Common myeloid progenitor, CD34-positive (primary cell): ENCODE data around the gene RAPH1.

Source experiments
- CTCF ChIA-PET: fragments of 350-600 bp; sonication (Branson Sonifier 250); formaldehyde crosslinking; loops from one replicate; lab custom pipeline; 2021; ENCODE audit warnings: antibody characterized with exemption; lab: Charles Lee
- POLR2A ChIA-PET: fragments of 350-600 bp; sonication (Branson Sonifier 250); formaldehyde crosslinking; loops from one replicate; lab custom pipeline; 2021; ENCODE audit warnings: antibody characterized with exemption; lab: Charles Lee
- DNase-seq, 3 donors: peaks; one replicate each; pipeline versions ENCODE4 v3.0.0 to v3.0.0-alpha.2; 2013
- H3K27ac ChIP-seq, 2 experiments: 1 replicate in 1 of 2; 2 replicates in 1 of 2; pipeline ENCODE4 v1.7.0; 2013; ENCODE audit warnings: inconsistent platforms in 2 of 2, low read length in 2 of 2, mild to moderate bottlenecking in 2 of 2, low read depth in 1 of 2, moderate library complexity in 1 of 2; ENCODE audit not compliant: severe bottlenecking in 2 of 2, insufficient read depth in 1 of 2, poor library complexity in 1 of 2
- H3K27me3 ChIP-seq, 5 experiments: replicated peaks in 2 of 5; 1 replicate in 3 of 5; 2 replicates in 2 of 5; pipeline versions ENCODE4 v1.6.1 to v1.7.0; 2013; ENCODE audit warnings: low read length in 4 of 5, mild to moderate bottlenecking in 2 of 5, moderate library complexity in 2 of 5, inconsistent platforms in 1 of 5; ENCODE audit not compliant: insufficient read depth in 5 of 5, control insufficient read depth in 4 of 5
- H3K36me3 ChIP-seq, 4 experiments: 1 replicate in 2 of 4; 2 replicates in 2 of 4; pipeline versions ENCODE4 v1.6.1 to v1.7.0; 2013; ENCODE audit warnings: low read length in 3 of 4, control low read depth in 1 of 4, mild to moderate bottlenecking in 1 of 4; ENCODE audit not compliant: control insufficient read depth in 4 of 4, insufficient read depth in 4 of 4
- H3K4me1 ChIP-seq, 4 experiments: 1 replicate in 3 of 4; 2 replicates in 1 of 4; pipeline versions ENCODE4 v1.6.1 to v1.7.1; 2013; ENCODE audit warnings: low read length in 3 of 4, mild to moderate bottlenecking in 3 of 4, control low read depth in 1 of 4, inconsistent platforms in 1 of 4, moderate library complexity in 1 of 4; ENCODE audit not compliant: control insufficient read depth in 4 of 4, insufficient read depth in 4 of 4; ENCODE audit errors: control extremely low read depth in 1 of 4
- H3K4me3 ChIP-seq, 7 experiments: 1 replicate in 4 of 7; 2 replicates in 3 of 7; pipeline versions ENCODE4 v1.5.1 to v1.7.0; 2013; ENCODE audit warnings: mild to moderate bottlenecking in 7 of 7, low read length in 6 of 7, moderate library complexity in 6 of 7, inconsistent platforms in 2 of 7, low read depth in 2 of 7, control low read depth in 1 of 7; ENCODE audit not compliant: insufficient read depth in 4 of 7, control insufficient read depth in 1 of 7; ENCODE audit errors: extremely low read depth in 1 of 7
- H3K9me3 ChIP-seq, 5 experiments: 1 replicate in 4 of 5; 2 replicates in 1 of 5; pipeline versions ENCODE4 v1.6.1 to v1.7.1; 2013; ENCODE audit warnings: low read length in 4 of 5, mild to moderate bottlenecking in 2 of 5, inconsistent platforms in 1 of 5, low read depth in 1 of 5, moderate library complexity in 1 of 5; ENCODE audit not compliant: control insufficient read depth in 4 of 5, insufficient read depth in 2 of 5; ENCODE audit errors: control extremely low read depth in 1 of 5
- WGBS: methylation state at CpG from one replicate; pipeline ENCODE4 v1.1.5; 2013; ENCODE audit not compliant: insufficient coverage; 5-methylcytosine and 5-hydroxymethylcytosine counted together

The RAPH1 gene

DNA sequence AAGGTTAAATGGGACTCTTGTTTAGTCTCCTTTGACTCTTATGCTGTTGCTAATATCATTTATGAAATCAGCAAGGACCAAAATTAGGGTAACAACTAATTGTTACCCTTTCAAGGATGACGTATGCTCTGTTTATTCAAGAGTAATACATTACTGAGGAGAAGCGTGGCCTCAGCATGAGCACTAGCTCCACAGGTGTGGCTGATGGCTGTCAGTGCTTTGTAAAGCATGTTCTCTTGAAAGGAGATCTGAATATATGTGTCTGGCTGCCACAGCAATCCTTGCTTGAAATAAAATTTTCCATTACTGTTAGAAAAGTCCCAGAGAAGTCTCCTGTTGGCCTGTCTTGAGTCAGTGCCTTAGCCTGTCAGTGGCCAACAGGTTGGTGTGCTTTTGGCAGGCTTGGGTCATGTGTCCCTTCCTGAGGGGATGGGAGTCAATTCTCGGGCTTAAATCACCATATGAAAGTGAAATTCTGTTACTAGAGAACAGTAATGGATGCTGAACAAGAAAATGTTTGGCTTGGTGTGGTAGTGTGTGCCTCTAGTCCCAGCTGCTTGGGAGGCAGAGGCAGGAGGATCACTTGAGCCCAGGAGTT is 174.2 kb downstream of the RAPH1 start:
- Histone ChIP-seq H3K27me3 (no peaks in the 10 kb centered on the region), H3K4me1 (peaks cover 0 to 9% (median 6%) of the 10 kb centered on the region in 4 experiments), H3K36me3 (peaks cover 0 to 3% (median under 1%) of the 10 kb centered on the region in 4 experiments), H3K27ac (no peak overlapping the region), H3K9me3 (peaks cover 0 to 6% (median 0%) of the 10 kb centered on the region in 5 experiments), H3K4me3 (no peak overlapping the region)
- POLR2A ChIA-PET: no interaction called here
- CTCF ChIA-PET: no interaction called here
- no peak for DNase-seq
- 82% methylated on average over 1 of the region's 3 CpGs for WGBS

DNA sequence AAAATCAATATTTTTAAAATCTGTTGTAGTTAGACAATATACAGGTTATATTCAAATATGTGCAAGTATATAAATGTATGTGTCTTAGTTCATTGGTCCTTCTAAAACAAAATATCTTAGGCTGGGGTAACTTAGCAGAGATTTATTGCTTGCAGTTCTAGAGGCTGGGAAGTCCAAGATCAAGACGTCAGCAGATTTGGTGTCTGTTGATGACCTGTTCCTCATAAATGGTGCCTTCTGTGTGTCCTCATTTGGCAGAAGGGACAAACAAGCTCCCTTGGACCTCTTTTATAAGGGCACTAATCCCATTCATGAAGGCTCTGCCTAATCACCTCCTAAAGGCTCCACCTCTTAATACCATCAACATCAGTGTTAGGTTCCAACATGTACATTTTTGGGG is 175.7 kb downstream of the RAPH1 start:
- peaks cover 0 to 4% (median 2%) of the 10 kb centered on the region in 4 experiments for H3K36me3 ChIP-seq
- DNase-seq: no peak
- ChIA-PET CTCF (interaction anchor here (0.6 kb wide), 1 partner anchor 1855 kb away, joined by 3 read pairs; no protein-coding TSS in a partner anchor), POLR2A (no interaction called here)
- WGBS: 100% methylated on average over 1 of the region's 1 CpG
- H3K27ac ChIP-seq: no peak overlapping the region
- no peak overlapping the region for H3K4me3 ChIP-seq
- peaks cover 0 to 6% (median 0%) of the 10 kb centered on the region in 5 experiments for H3K9me3 ChIP-seq
- no peaks in the 10 kb centered on the region for H3K27me3 ChIP-seq
- H3K4me1 ChIP-seq: peaks cover 0 to 9% (median 6%) of the 10 kb centered on the region in 4 experiments

DNA sequence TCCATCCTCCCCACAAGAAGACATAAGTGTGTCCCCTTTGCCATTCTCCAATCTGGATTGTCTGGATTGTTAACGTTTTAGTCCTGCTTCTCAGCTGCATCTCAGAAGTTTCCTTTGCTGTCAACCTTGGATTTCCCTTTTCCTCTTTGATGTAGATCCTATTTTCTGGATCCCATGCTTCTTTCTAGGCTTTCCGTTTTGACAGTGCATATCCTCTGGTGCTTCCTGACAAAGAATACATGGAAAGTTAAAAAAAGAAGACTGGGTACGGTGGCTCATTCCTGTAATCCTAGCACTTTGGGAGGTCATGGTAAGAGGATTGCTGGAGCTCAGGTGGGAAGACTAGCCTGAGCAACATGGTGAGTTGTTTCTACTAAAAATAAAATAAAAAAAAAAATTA is 180.1 kb downstream of the RAPH1 start:
- Histone ChIP-seq H3K4me3 (no peak overlapping the region), H3K9me3 (peaks cover 0 to 6% (median 0%) of the 10 kb centered on the region in 5 experiments), H3K36me3 (peaks cover 0 to 7% (median 2%) of the 10 kb centered on the region in 4 experiments), H3K27me3 (no peaks in the 10 kb centered on the region), H3K27ac (no peak overlapping the region), H3K4me1 (no peaks in the 10 kb centered on the region)
- no peak for DNase-seq
- ChIA-PET CTCF (no interaction called here), POLR2A (no interaction called here)
- 94% methylated on average over 3 of the region's 3 CpGs for WGBS

DNA sequence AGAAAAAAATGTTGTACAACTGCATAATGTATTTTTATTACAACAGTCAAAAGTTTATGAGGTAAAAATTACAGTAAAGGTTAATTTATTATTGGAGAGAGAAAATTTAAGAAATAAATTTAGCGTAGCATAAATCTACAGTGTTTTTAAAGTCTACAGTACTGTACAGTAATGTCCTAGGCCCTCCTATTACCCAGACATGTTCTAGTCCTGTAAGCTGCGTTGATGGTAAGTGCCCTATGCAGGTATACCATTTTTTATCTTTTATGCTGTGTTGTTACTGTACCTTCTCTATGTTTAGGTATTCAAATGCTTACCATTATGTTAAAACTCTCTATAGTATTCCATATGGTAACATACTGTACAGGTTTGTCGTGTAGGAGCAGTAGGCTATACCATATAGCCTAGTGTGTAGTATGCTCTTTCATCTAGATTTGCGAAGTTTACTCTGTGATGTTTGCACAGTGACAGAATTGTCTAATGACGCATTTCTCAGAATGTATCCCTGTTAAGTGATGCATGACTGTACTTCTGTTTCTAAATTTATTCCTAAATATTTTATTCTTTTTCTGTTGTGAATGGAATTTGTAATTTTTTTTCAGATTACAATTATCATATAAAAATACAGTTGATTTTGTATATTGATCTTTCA is 182.4 kb downstream of the RAPH1 start:
- no peak overlapping the region for H3K27ac ChIP-seq
- peaks cover 0 to 7% (median 0%) of the 10 kb centered on the region in 4 experiments for H3K36me3 ChIP-seq
- ChIA-PET CTCF (no interaction called here), POLR2A (interaction anchor here (0.6 kb wide), 1 partner anchor 32 kb away, joined by 7 read pairs; no protein-coding TSS in a partner anchor)
- H3K4me1 ChIP-seq: no peaks in the 10 kb centered on the region
- no peak overlapping the region for H3K4me3 ChIP-seq
- H3K9me3 ChIP-seq: no peaks in the 10 kb centered on the region
- no peaks in the 10 kb centered on the region for H3K27me3 ChIP-seq
- no peak for DNase-seq
- no CpG with 5 or more reads among the region's 5 CpGs for WGBS

DNA sequence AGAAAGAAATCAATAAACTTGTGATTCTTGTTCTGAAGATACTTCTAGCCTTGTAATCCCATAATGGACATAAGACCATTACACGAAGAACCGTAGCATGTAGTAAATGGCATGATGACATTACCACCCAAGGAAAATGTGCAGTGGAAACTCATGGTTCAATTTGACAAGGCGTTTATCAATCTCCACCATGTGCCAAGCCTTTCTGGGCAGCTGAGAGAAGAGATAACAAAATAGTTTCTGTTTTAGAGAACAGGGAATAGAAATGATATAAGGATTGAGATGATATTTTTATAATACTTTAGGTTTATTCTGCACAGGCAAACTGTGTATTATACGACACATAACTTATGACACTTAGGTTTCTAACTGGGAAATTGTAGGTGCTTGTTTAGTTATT is 187.7 kb downstream of the RAPH1 start:
- H3K4me1 ChIP-seq: peaks cover 0 to 8% (median 0%) of the 10 kb centered on the region in 4 experiments
- POLR2A ChIA-PET: no interaction called here

DNA sequence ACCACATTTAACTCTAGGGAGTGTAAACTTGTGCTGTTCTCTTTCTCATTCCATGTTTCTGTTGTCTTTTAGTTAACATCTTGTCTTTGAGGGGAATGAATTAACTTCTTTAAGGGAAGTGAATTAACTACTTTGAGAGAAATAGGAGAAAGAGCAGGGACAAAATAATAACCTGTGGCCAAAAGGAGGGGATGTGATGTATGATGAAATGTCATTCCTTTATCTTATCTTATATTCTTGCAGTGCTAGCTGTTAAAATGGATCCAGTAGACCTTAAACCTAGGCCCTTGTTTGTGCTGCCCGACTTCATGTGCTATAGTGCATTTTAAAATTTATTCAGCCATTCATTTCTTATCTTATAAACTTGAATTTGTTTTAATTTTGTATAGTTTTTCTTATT is 188.5 kb downstream of the RAPH1 start:
- no peak overlapping the region for H3K4me3 ChIP-seq
- H3K36me3 ChIP-seq: peaks cover 0 to 9% (median 3%) of the 10 kb centered on the region in 4 experiments
- CTCF ChIA-PET: interaction anchor here (0.6 to 1.7 kb wide), 4 partner anchors 11 to 122 kb away, joined by 3 to 4 read pairs (median 3); no protein-coding TSS in a partner anchor
- WGBS: no CpG with 5 or more reads among the region's 1 CpG
- no peaks in the 10 kb centered on the region for H3K27me3 ChIP-seq
- H3K27ac ChIP-seq: peak overlapping the region in 1 of 2 experiments; percentile 2
- peaks cover 0 to 1% (median 0%) of the 10 kb centered on the region in 5 experiments for H3K9me3 ChIP-seq
- DNase-seq: no peak
- POLR2A ChIA-PET: no interaction called here
- H3K4me1 ChIP-seq: peaks cover 0 to 8% (median 0%) of the 10 kb centered on the region in 4 experiments

More for the DNA sequence above, 187.7 kb downstream of the RAPH1 start:
- Histone ChIP-seq H3K9me3 (peaks cover 0 to 1% (median 0%) of the 10 kb centered on the region in 5 experiments), H3K36me3 (peaks cover 0 to 9% (median 5%) of the 10 kb centered on the region in 4 experiments), H3K27ac (no peak overlapping the region), H3K4me3 (no peak overlapping the region), H3K27me3 (no peaks in the 10 kb centered on the region)
- DNase-seq: peak; percentile 48 to 89 (median 84)
- CTCF ChIA-PET: no interaction called here
- 44% methylated on average over 4 of the region's 4 CpGs for WGBS

DNA sequence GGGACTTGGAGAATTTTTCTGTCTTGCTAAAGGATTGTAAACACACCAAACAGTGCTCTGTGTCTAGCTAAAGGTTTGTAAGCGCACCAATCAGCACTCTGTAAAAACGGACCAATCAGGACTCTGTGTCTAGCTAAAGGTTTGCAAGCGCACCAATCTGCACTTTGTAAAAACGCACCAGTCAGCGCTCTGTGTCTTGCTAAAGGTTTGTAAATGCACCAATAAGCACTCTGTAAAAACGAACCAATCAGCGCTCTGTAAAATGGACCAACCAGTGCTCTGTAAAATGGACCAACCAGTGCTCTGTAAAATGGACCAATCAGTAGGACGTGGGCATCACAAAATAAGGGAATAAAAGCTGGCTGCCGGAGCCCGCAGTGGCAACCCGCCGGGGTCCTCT is 190.4 kb downstream of the RAPH1 start:
- ChIA-PET CTCF (interaction anchor here (0.5 kb wide), 1 partner anchor 173 kb away, joined by 3 read pairs; no protein-coding TSS in a partner anchor), POLR2A (interaction anchor here (0.6 to 0.7 kb wide), 2 partner anchors 29 to 513 kb away, joined by 3 read pairs; no protein-coding TSS in a partner anchor)
- DNase-seq: no peak
- Histone ChIP-seq H3K27ac (no peak overlapping the region), H3K4me1 (peaks cover 0 to 8% (median 0%) of the 10 kb centered on the region in 4 experiments), H3K36me3 (peaks cover 0 to 9% (median 3%) of the 10 kb centered on the region in 4 experiments), H3K4me3 (no peak overlapping the region), H3K27me3 (no peaks in the 10 kb centered on the region), H3K9me3 (peaks cover 0 to 1% (median 0%) of the 10 kb centered on the region in 5 experiments)
- WGBS: 99% methylated on average over 12 of the region's 12 CpGs
